Epithelial cell of proximal tubule (primary cell): ENCODE data around the gene S1PR3. TPM values are rescaled to one million over a fixed set of nuclear protein-coding genes. Genes with fewer than 3 reads are reported as not detected.

ENCODE experiments used
- DNase-seq: peaks from one replicate; pipeline ENCODE4 v3.0.0-alpha.2; 2011; ENCODE audit warnings: low read depth
- H3K4me3 ChIP-seq: 2 replicates; pipeline ENCODE4 v1.5.1; 2011; ENCODE audit warnings: low read depth, mild to moderate bottlenecking, low read length
- CTCF ChIP-seq: conservative IDR thresholded peaks from 2 replicates; pipeline ENCODE4 v1.5.1; 2012; ENCODE audit warnings: low read depth, mild to moderate bottlenecking, low read length
- total RNA-seq: library from RNA; depleted of rRNA; stranded (reverse); fragments of >200 nt; gene quantifications from 2 replicates; pipeline ENCODE4 v1.2.3, GENCODE V29; 2015

The S1PR3 gene
- total RNA-seq, 1 donor from 2014 or later, result 2.6 TPM

DNA sequence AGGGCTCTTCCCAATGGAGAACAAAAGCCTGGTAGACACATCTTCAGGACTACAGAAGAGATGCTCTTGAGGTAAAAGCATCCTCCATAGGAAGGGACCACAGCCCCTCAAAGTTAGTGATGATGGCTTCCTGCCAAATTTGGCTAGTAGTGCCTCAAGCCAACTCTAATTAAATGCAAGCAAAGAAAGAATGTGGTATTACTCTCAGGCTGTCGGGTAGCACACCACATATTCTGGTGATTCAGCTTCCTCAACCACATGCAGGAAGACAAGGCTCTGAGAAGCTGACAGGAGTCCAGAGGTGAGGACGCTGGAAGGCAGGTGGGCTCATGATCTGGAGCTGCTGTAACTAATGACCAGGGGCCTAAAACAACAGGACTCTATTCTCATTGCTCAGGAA is 37.2 kb upstream of the S1PR3 start:
- DNase-seq, result no peak
- no peak overlapping the region for H3K4me3 ChIP-seq
- TF ChIP-seq CTCF, result no peak

DNA sequence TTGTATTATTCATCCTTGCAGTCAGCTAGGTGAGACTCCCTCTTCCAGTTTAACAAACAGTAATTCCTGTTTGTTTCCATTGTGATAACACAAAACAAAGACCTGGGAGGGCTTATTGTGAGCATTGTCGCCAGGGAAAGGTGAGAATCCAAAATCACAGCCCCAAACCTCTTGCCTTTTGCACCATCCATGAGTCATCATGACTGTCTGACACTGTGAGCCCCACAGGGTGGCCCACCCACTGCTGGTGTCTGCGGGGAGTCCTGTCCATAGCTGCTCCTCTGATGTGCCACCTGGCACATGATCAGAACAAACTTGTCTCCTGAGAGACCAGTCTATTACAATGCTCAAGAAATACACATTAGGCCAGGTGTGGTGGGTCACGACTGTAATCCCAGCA is 33.7 kb upstream of the S1PR3 start:
- no peak for DNase-seq
- no peak for TF ChIP-seq CTCF
- H3K4me3 ChIP-seq, result no peak overlapping the region

DNA sequence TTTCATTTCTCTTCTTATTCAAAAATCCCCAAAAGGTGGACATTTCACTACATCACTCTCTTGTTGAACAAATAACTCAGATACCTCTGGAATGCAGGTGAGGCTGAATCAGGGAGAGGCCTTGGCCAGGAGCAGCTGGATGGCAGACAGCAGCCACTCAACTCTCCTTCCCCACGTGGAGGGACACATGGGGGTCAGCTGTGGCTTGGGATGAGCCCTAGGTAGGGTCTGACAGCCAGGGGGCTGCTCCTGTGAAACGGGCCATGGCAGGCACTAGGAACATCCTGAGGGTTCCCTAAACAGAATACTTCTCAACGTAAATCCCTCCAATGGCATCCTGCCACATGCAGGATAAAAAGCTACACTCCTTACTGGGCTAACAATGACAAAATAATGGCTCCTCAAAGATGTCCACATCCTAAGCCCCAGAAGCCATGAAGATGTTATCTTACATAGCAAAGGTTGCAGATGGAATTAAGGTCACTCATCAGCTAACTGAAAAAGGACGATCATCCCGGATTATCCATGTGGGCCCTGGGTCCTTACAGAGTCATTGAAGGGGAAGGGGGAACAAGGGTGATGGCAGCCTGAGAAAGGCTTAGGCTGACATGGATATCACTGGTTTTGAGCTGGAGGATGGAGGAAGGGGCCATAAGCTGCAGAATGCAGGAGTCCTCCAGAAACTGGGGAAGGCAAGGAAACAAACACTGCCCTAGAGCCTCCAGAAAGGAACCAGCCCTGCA is 31.4 kb upstream of the S1PR3 start:
- no peak for TF ChIP-seq CTCF
- no peak overlapping the region for H3K4me3 ChIP-seq
- DNase-seq, result no peak

DNA sequence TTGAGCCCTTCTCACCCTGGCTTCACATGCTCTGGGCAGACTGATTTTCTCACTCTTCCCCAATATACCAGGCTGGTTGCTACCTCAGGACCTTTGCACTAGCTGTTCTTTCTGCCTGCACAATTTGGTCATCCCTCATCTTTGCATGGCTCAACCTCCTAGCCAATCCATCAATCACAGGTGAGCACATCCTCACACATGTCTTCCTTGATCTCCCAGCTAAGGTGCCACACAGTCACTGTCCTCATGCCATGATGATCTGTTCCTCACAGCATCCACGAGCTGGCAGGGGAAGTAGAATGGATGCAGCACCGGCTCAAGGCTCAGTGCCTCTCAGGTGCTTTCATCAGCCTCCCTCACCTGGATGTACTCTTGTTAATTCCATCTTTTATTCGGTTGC is 30.6 kb upstream of the S1PR3 start:
- no peak overlapping the region for H3K4me3 ChIP-seq
- no peak for DNase-seq
- no peak for TF ChIP-seq CTCF

- no peak overlapping the region for H3K4me3 ChIP-seq
- DNase-seq, result no peak
- no peak for TF ChIP-seq CTCF
These were observed 25.8 kb upstream of the S1PR3 start for GRCh38 chr9:88965473-88965872.

DNA sequence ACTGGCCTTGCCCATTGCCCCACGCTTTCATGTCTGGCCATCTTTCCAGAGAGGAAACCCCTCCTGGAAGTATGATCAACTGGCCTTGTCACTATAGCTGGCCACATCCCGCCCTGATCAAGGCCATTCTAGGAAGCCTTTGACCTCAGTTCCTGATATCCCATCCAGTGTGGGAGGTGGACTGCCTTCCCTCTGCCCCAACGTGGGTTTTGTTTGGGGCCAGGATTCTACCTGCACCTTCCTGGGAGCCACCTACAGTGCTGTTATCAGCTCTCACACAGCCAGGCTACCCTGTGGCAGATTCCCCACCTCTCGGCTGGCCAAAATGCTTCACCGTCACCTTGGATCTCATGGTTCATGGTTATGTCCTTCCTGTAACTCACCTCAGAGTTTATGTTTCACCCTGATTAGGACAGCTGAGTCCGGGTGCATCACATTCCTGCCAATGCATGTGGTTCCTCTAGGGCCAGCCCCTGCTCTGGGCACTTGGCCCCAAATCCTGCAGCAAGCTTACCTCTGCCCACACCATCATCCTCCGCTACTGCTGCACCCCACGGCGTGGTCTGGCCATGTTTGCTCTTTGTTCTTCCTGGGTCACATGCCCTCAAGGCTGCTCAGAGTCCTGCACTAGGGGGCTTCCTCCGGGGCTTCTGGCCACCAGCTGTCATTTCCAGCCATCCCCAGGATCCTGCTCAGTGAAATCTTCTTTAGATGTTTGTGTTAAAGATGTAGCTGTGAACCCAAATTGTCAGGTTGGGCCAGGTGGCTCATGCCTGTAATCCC is 24.2 kb upstream of the S1PR3 start:
- no peak overlapping the region for H3K4me3 ChIP-seq
- TF ChIP-seq CTCF, result no peak
- DNase-seq, result no peak
